HepG2 (cell line): ENCODE data around the gene CASKIN1. TPM values are rescaled to one million over a fixed set of nuclear protein-coding genes. Genes with fewer than 3 reads are reported as not detected.
A peak's percentile ranks its signal among the peaks of the same experiment; 100 is the strongest.

ENCODE experiments used
- ASH2L ChIP-seq: fragments of 300-600, 200-600 bp; sonication (generic); IDR thresholded peaks from 2 replicates; pipeline ENCODE4 v1.7.0; 2017; ENCODE audit warnings: low read depth, mild to moderate bottlenecking, moderate library complexity, mixed read lengths, low read length; ENCODE audit not compliant: insufficient read length
- BATF2 ChIP-seq: sonication (generic); formaldehyde crosslinking; IDR thresholded peaks from 2 replicates; pipeline ENCODE4 v1.8.0; 2022; ENCODE audit warnings: mild to moderate bottlenecking, missing genetic modification reagents, moderate library complexity
- EED ChIP-seq: sonication (generic); formaldehyde crosslinking; IDR thresholded peaks from 2 replicates; pipeline ENCODE4 v1.5.0; 2020; ENCODE audit warnings: mild to moderate bottlenecking, missing genetic modification reagents
- IKZF4 ChIP-seq: sonication (generic); formaldehyde crosslinking; IDR thresholded peaks from 2 replicates; pipeline ENCODE4 v1.5.1; 2020; ENCODE audit warnings: borderline replicate concordance, mild to moderate bottlenecking, low read depth, missing genetic modification reagents; ENCODE audit errors: not compliant biosample characterization
- KDM6A ChIP-seq: IDR thresholded peaks from 2 replicates; pipeline ENCODE4 v1.6.1; 2016; ENCODE audit warnings: low read depth
- MXD1 ChIP-seq: sonication (generic); formaldehyde crosslinking; IDR thresholded peaks from 2 replicates; pipeline ENCODE4 v1.4.0; 2020; ENCODE audit warnings: mild to moderate bottlenecking, missing genetic modification reagents
- PRDM10 ChIP-seq: sonication (generic); formaldehyde crosslinking; IDR thresholded peaks from 2 replicates; pipeline ENCODE4 v1.4.0; 2020; ENCODE audit warnings: low read depth, missing genetic modification reagents
- RARA ChIP-seq: IDR thresholded peaks from 2 replicates; pipeline ENCODE4 v1.6.1; 2016; ENCODE audit warnings: missing genetic modification reagents, missing compliant biosample characterization
- RFX5 ChIP-seq: IDR thresholded peaks from 2 replicates; pipeline ENCODE4 v1.6.1; 2011; ENCODE audit warnings: low read depth, low read length, improper control_type of control experiment
- SIN3A ChIP-seq: IDR thresholded peaks from 2 replicates; pipeline ENCODE4 v1.6.1; 2011; ENCODE audit warnings: low read depth, mild to moderate bottlenecking, control low read depth, low read length, borderline replicate concordance
- SIN3B ChIP-seq: fragments of 150-350 bp; IDR thresholded peaks from 2 replicates; pipeline ENCODE4 v1.6.1; 2014; ENCODE audit warnings: low read length
- TBX3 ChIP-seq: fragments of 450-650 bp; IDR thresholded peaks from 2 replicates; pipeline ENCODE4 v1.6.1; 2017; ENCODE audit warnings: antibody characterized with exemption, mild to moderate bottlenecking, inconsistent platforms, borderline replicate concordance
- ZBTB8A ChIP-seq: sonication (generic); formaldehyde crosslinking; IDR thresholded peaks from 2 replicates; pipeline ENCODE4 v1.4.0; 2020; ENCODE audit warnings: mild to moderate bottlenecking, low read depth, missing genetic modification reagents, borderline replicate concordance
- ZNF281 ChIP-seq: sonication (generic); formaldehyde crosslinking; IDR thresholded peaks from 2 replicates; pipeline ENCODE4 v1.4.0; 2020; ENCODE audit warnings: missing genetic modification reagents, borderline replicate concordance
- ZNF441 ChIP-seq: sonication (generic); formaldehyde crosslinking; IDR thresholded peaks from 2 replicates; pipeline ENCODE4 v1.7.0; 2021; ENCODE audit warnings: missing genetic modification reagents, borderline replicate concordance
- ZNF629 ChIP-seq: sonication (generic); formaldehyde crosslinking; conservative IDR thresholded peaks from 2 replicates; pipeline ENCODE4 v1.5.0; 2020; ENCODE audit warnings: missing genetic modification reagents
- ZNF674 ChIP-seq: sonication (generic); formaldehyde crosslinking; IDR thresholded peaks from 2 replicates; pipeline ENCODE4 v1.5.0; 2020; ENCODE audit warnings: low read depth, mild to moderate bottlenecking, missing genetic modification reagents
- polyA plus RNA-seq, 8 experiments: library from polyadenylated mRNA; depleted of rRNA in 3 of 8; stranded (reverse) in 7 of 8; unstranded in 1 of 8; fragments of >200 nt; fragmentation: Illumina TruSeq in 4 of 8; extraction: Trizol in 4 of 8; gene quantifications; 2 replicates each; pipeline versions ENCODE4 v1.2.1 to v1.2.3, GENCODE V29; 2011 to 2016; ENCODE audit warnings: low read depth in 4 of 8, missing spikeins in 1 of 8, mixed read lengths in 1 of 8; ENCODE audit not compliant: insufficient read depth in 1 of 8
- total RNA-seq, 5 experiments: library from RNA; depleted of rRNA; stranded (reverse); fragments of >200 nt; fragmentation: Illumina TruSeq; extraction: Trizol; gene quantifications; 2 replicates each; pipeline ENCODE4 v1.2.3, GENCODE V29; 2016; ENCODE audit warnings: low read depth in 1 of 5
- TF ChIP-seq, protein P1 (sequence below): sonication (generic); formaldehyde crosslinking; IDR thresholded peaks from 2 replicates; pipeline ENCODE4 v1.4.0; 2020; ENCODE audit warnings: mild to moderate bottlenecking, missing genetic modification reagents
- TF ChIP-seq, protein P2 (sequence below): IDR thresholded peaks from 2 replicates; pipeline ENCODE4 v1.6.1; 2016; ENCODE audit warnings: low read depth

Gene CASKIN1
- total and polyA plus RNA-seq, 2 of the 13 experiments (the other 11 are each of a cell fraction or from before 2014, with no cell fraction given): 1.2 to 2.2 TPM

DNA sequence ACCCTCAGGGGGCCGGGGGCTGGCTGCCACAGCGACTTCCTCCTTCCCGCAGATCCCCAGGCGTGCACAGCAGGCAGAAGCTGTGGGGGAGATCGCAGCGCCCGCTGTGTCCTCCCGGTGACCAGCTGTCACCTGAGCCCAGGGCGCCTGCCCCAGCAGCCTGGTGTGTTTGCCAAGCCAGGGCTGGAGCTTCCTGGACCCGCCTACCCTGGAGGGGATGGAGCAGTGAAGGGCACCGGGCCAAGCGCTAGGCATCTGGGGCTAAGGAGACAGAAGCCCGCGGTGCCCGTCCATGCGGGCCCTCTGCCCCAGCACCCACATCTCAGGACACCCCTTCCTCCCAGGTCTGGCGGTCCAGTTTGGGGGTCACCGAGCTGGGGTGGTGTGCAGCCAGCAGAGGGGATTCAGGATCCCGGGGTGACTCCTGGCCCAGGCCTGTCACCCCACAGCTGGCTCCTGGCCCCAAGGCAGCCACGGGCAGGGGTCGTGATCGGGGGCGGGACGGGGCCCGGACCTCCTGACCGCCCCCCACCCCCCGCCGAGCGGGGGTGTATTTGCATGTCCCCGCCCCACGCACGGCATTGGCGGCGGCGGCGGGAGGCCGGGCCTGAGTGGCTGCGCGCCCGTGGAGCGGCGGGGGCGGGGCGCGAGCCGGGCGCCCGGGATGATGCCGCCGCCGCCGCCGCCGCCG, 48.3 kb downstream of the CASKIN1 start, which contains the start of gene RAB26 (continued):
- no peak for TF ChIP-seq IKZF4 (CRISPR knock-in tag)
- TF ChIP-seq RFX5: no peak
- no peak for TF ChIP-seq ASH2L
- TF ChIP-seq TBX3: no peak
- TF ChIP-seq SIN3B: no peak
- TF ChIP-seq ZNF441: no peak
- 0 out of 2 replicates have a peak, but pooled peaks have one; percentile 4 for TF ChIP-seq ZNF629 (CRISPR knock-in tag)
- TF ChIP-seq, protein P1, sequence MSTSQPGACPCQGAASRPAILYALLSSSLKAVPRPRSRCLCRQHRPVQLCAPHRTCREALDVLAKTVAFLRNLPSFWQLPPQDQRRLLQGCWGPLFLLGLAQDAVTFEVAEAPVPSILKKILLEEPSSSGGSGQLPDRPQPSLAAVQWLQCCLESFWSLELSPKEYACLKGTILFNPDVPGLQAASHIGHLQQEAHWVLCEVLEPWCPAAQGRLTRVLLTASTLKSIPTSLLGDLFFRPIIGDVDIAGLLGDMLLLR: 0 out of 2 replicates have a peak, but pooled peaks have one; percentile 46
- TF ChIP-seq KDM6A (CRISPR knock-in tag): no peak
- no peak for TF ChIP-seq ZNF281
- no peak for TF ChIP-seq ZBTB8A (CRISPR knock-in tag)
- TF ChIP-seq, protein P2, sequence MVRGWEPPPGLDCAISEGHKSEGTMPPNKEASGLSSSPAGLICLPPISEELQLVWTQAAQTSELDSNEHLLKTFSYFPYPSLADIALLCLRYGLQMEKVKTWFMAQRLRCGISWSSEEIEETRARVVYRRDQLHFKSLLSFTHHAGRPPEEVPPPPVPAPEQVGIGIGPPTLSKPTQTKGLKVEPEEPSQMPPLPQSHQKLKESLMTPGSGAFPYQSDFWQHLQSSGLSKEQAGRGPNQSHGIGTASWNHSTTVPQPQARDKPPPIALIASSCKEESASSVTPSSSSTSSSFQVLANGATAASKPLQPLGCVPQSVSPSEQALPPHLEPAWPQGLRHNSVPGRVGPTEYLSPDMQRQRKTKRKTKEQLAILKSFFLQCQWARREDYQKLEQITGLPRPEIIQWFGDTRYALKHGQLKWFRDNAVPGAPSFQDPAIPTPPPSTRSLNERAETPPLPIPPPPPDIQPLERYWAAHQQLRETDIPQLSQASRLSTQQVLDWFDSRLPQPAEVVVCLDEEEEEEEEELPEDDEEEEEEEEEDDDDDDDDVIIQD (CRISPR knock-in tag): no peak
- no peak for TF ChIP-seq EED (CRISPR knock-in tag)
- TF ChIP-seq ZNF674 (CRISPR knock-in tag): 0 out of 2 replicates have a peak, but pooled peaks have one; percentile 46
- TF ChIP-seq RARA (CRISPR knock-in tag): peak; percentile 60; the same call in 1 of the 2 replicates
- peak; percentile 76 for TF ChIP-seq MXD1 (CRISPR knock-in tag)
- no peak for TF ChIP-seq BATF2 (CRISPR knock-in tag)
- peak; percentile 77 for TF ChIP-seq SIN3A
- TF ChIP-seq PRDM10 (CRISPR knock-in tag): peak; percentile 76; the same call in 1 of the 2 replicates
